ENCODE data around the gene BDKRB1. TPM values are rescaled to one million over a fixed set of nuclear protein-coding genes. Genes with fewer than 3 reads are reported as not detected.

The BDKRB1 gene
- total RNA-seq, 4 donors from 2014 or later, result 0.91 to 5.4 (median 1.8) TPM

DNA sequence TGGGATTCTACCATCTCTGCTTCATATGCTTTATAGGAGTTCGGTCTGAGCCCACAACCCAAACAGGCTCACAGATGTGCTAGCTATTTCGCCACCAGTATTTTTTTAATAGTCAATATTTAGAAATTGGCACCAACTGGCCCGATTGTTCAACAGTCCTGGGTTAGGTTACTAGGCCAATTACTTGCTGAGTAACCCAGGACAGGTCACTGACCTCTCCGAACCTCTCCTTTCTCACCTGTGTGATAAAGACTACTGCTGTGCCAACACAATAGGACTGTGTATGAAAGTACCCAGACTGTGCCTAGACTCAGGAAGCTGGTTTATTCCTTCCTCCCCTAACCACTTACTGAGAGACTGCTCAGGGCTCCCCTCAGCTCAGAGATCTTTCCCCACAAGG, 43.1 kb upstream of the BDKRB1 start:
- 92 to 98% methylated on average over 4 of the region's 4 CpGs for WGBS, 2 donors
- intact Hi-C loops (cut with DNase I; ENCODE audit: low total_unique reads), result no loop called here
- no peak overlapping the region for H3K4me3 ChIP-seq (ENCODE audit: low read depth, poor library complexity, severe bottlenecking)
- no peak for DNase-seq (ENCODE audit: low spot score in 2 of 2)
- TF ChIP-seq, protein P1, sequence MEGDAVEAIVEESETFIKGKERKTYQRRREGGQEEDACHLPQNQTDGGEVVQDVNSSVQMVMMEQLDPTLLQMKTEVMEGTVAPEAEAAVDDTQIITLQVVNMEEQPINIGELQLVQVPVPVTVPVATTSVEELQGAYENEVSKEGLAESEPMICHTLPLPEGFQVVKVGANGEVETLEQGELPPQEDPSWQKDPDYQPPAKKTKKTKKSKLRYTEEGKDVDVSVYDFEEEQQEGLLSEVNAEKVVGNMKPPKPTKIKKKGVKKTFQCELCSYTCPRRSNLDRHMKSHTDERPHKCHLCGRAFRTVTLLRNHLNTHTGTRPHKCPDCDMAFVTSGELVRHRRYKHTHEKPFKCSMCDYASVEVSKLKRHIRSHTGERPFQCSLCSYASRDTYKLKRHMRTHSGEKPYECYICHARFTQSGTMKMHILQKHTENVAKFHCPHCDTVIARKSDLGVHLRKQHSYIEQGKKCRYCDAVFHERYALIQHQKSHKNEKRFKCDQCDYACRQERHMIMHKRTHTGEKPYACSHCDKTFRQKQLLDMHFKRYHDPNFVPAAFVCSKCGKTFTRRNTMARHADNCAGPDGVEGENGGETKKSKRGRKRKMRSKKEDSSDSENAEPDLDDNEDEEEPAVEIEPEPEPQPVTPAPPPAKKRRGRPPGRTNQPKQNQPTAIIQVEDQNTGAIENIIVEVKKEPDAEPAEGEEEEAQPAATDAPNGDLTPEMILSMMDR (IDR thresholded peaks at IDR 0.05), result no peak
- TF ChIP-seq POLR2A (IDR thresholded peaks at IDR 0.05), result no peak

DNA sequence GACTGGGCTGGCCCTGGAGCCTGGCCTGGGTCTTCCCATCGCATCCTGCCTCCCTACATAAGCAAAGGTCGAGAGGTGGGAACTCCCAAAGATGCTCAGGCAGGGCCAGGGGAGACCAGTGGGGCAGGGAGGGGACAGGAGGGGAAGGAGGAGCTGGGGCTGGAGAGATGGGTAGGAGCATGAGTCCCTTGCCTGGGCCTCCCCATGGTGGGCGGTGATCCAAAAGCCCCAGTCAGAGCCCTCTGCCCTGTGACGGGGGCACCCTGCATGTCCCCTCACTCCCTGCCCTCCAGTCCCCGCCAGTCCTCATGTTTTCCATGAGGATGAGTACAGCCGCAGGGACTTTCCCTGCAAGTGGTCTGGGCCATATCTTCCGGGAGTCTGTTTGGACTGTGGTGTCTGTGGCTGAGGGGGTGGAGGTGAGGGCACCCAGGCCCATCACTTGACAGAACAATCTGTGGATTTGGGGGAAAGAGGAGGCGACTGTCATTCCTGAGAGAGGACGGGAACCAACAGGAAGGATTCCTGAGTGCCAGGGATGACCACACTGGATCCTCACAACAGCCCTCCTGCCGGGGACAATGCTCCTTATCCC, 42.0 kb upstream of the BDKRB1 start:
- intact Hi-C loops (cut with DNase I; ENCODE audit: low total_unique reads), result no loop called here
- 83 to 89% methylated on average over 10 of the region's 10 CpGs for WGBS, 2 donors
- no peak for DNase-seq (ENCODE audit: low spot score in 2 of 2)
- H3K4me3 ChIP-seq (ENCODE audit: low read depth, poor library complexity, severe bottlenecking), result no peak overlapping the region
- TF ChIP-seq POLR2A (IDR thresholded peaks at IDR 0.05), result no peak
- TF ChIP-seq, protein P1 (IDR thresholded peaks at IDR 0.05), result no peak

DNA sequence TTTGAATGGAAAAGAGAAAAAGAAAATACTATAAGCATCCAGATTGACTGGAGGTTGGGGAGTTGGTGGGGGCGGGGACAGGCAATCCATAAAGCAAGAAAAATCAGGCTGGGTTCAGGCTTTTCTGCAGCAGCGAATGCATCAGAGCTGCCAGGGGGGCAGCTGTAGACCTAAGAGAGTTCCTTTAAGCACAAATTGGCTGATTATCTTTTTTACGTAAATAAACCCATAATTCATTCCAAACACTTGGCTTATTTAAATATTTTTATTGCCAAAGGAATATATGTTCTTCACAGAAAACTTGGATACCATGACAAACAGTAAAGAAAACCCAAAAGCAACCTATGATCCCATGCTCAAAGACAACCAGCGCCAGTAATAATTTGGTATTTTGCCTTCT, 41.2 kb upstream of the BDKRB1 start:
- intact Hi-C loops (cut with DNase I; ENCODE audit: low total_unique reads), result no loop called here
- H3K4me3 ChIP-seq (ENCODE audit: low read depth, poor library complexity, severe bottlenecking), result no peak overlapping the region
- no peak for TF ChIP-seq POLR2A (IDR thresholded peaks at IDR 0.05)
- TF ChIP-seq, protein P1 (IDR thresholded peaks at IDR 0.05), result no peak
- DNase-seq (ENCODE audit: low spot score in 2 of 2), result no peak
- 81 to 82% methylated on average over 4 of the region's 4 CpGs for WGBS, 2 donors

DNA sequence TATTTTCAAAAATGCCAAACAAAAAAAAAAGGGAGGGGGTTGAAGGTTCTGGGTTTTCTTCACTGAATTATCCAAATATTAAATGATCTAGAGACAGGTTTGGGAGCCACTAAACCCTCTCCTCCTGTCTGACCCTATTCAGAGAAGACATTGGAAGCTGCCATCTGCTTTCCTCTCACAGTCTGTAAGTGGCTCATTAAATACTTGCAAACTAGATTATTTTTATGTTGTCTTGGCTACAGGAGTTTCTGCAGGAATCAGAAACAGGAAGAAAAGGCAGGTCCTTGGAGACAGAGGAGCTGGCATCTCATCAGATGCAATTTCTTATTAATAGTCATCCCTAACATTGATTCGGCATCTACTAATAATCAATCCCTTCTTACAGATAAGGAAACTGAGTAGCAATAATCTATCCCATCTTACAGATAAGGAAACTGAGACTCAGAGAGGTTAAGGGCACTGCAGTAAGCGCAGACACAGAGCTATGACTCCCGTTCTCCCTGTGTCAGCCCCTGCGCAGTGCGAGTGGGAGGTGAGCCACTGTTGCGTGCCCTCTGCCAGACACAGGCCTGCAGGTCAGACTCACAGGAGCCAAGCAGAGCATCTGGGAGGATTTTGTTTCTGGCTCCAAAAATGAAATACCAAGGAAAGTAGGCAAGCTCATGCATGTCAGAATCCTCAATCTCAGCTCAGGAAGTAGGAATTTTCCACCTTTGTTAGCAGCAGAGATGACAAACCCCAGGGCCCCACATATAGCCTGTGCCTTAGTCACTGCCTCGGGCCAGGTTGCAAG, 40.4 kb upstream of the BDKRB1 start:
- intact Hi-C loops (cut with DNase I; ENCODE audit: low total_unique reads), result no loop called here
- 35 to 59% methylated on average over 7 of the region's 7 CpGs for WGBS, 2 donors
- no peak for TF ChIP-seq POLR2A (IDR thresholded peaks at IDR 0.05)
- TF ChIP-seq, protein P1 (IDR thresholded peaks at IDR 0.05), result no peak
- no peak overlapping the region for H3K4me3 ChIP-seq (ENCODE audit: low read depth, poor library complexity, severe bottlenecking)
- no peak for DNase-seq (ENCODE audit: low spot score in 2 of 2)

DNA sequence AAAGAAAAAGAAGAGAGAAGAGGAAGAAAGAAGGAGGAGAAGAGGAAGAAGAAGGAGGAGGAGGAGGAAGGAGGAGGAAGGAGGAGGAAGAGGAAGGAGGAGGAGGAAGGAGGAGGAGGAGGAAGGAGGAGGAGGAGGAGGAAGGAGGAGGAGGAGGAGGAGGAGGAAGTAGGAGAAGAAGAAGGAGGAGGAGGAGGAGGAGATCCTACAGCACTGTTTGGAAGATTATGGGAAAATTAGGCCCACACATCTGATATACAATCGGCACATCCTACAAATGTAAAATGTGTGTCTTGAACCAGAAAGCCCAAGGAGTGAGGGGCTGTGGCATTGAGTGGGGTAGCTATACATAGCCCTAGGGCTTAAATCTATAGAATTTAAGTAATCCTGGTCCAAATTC, 39.4 kb upstream of the BDKRB1 start:
- no peak overlapping the region for H3K4me3 ChIP-seq (ENCODE audit: low read depth, poor library complexity, severe bottlenecking)
- no peak for DNase-seq (ENCODE audit: low spot score in 2 of 2)
- TF ChIP-seq, protein P1 (IDR thresholded peaks at IDR 0.05), result no peak
- TF ChIP-seq POLR2A (IDR thresholded peaks at IDR 0.05), result no peak
- intact Hi-C loops (cut with DNase I; ENCODE audit: low total_unique reads), result no loop called here
- WGBS, 2 donors, result 90 to 94% methylated on average over 1 of the region's 1 CpG

Measured in lower leg skin (tissue), 4 donors.